Tibial nerve (tissue), 4 donors: ENCODE data around the gene TMEM214. TPM values are rescaled to one million over a fixed set of nuclear protein-coding genes. Genes with fewer than 3 reads are reported as not detected.

Experiments
- DNase-seq, 2 donors: peaks; one replicate each; pipeline ENCODE4 v3.0.0-alpha.2; 2019; ENCODE audit warnings: low spot score in 2 of 2
- H3K27ac ChIP-seq, 4 donors: fragments of 200-600 bp; sonication (generic) in 3 of 4; one replicate each; pipeline ENCODE4 v1.5.1; 2017 to 2019; ENCODE audit warnings: mild to moderate bottlenecking in 1 of 4
- H3K27me3 ChIP-seq, 2 donors: fragments of 200-600 bp; sonication (generic) in 1 of 2; one replicate each; pipeline versions ENCODE4 v1.5.1 to v1.6.0; 2017 to 2019
- H3K36me3 ChIP-seq, 3 donors: fragments of 200-600 bp; sonication (generic); one replicate each; pipeline ENCODE4 v1.5.1; 2018 to 2019
- H3K4me1 ChIP-seq, 4 donors: fragments of 200-600 bp; sonication (generic) in 3 of 4; one replicate each; pipeline ENCODE4 v1.5.1; 2017 to 2019
- H3K4me3 ChIP-seq, 4 donors: fragments of 200-600 bp; sonication (generic) in 3 of 4; one replicate each; pipeline ENCODE4 v1.5.1; 2017 to 2019; ENCODE audit warnings: mild to moderate bottlenecking in 1 of 4, moderate library complexity in 1 of 4
- H3K9me3 ChIP-seq, 4 donors: fragments of 200-600 bp; sonication (generic) in 3 of 4; one replicate each; pipeline ENCODE4 v1.5.1; 2017 to 2019
- CTCF ChIP-seq, 5 experiments: fragments of 200-600 bp in 3 of 5; fragments of 450-650 bp in 2 of 5; sonication (generic) in 3 of 5; IDR thresholded peaks; one replicate each; pipeline ENCODE4 v1.5.1; 2016 to 2019; ENCODE audit warnings: antibody characterized with exemption in 5 of 5, mild to moderate bottlenecking in 3 of 5, moderate library complexity in 2 of 5
- EP300 ChIP-seq, 2 donors: sonication (generic); formaldehyde crosslinking; IDR thresholded peaks; one replicate each; pipeline ENCODE4 v1.6.1; 2017; ENCODE audit warnings: antibody characterized with exemption in 2 of 2, mild to moderate bottlenecking in 1 of 2
- POLR2A ChIP-seq, 2 donors: fragments of 450-650 bp; IDR thresholded peaks; one replicate each; pipeline ENCODE4 v1.6.1; 2017; ENCODE audit warnings: antibody characterized with exemption in 2 of 2, mild to moderate bottlenecking in 2 of 2, moderate library complexity in 2 of 2
- WGBS, 2 donors: methylation state at CpG; one replicate each; pipeline ENCODE4 v1.1.5; 2018; 5-methylcytosine and 5-hydroxymethylcytosine counted together
- total RNA-seq, 4 donors: library from RNA; depleted of rRNA; stranded (reverse); fragments of >200 nt; gene quantifications; one replicate each; pipeline ENCODE4 v1.1.0, GENCODE V29; 2016

Gene TMEM214
- total RNA-seq, 4 donors from 2014 or later, result 45.7 to 71.4 (median 53.4) TPM

- H3K9me3 ChIP-seq, result no peaks in the 10 kb centered on the region
- peaks cover 0 to 36% (median 25%) of the 10 kb centered on the region in 4 donors for H3K4me1 ChIP-seq
- no peak for DNase-seq
- H3K4me3 ChIP-seq, result no peak overlapping the region
- WGBS, 2 donors, result 87 to 90% methylated on average over 7 of the region's 7 CpGs
- H3K27ac ChIP-seq, result no peak overlapping the region
- TF ChIP-seq EP300 (IDR thresholded peaks at IDR 0.05) (no peak), CTCF (IDR thresholded peaks at IDR 0.05) (no peak), POLR2A (IDR thresholded peaks at IDR 0.05) (no peak)
- peaks cover 0 to 65% (median 0%) of the 10 kb centered on the region in 3 donors for H3K36me3 ChIP-seq
- H3K27me3 ChIP-seq, result no peaks in the 10 kb centered on the region
These were observed 9.0 kb upstream of the TMEM214 start for GRCh38 chr2:27023740-27024139.

GRCh38 chr2:27024188-27024587 is 8.6 kb upstream of the TMEM214 start:
- H3K27me3 ChIP-seq, result no peaks in the 10 kb centered on the region
- no peak overlapping the region for H3K4me3 ChIP-seq
- peaks cover 0 to 69% (median 0%) of the 10 kb centered on the region in 3 donors for H3K36me3 ChIP-seq
- TF ChIP-seq POLR2A (IDR thresholded peaks at IDR 0.05) (no peak), EP300 (IDR thresholded peaks at IDR 0.05) (no peak), CTCF (IDR thresholded peaks at IDR 0.05) (no peak)
- H3K4me1 ChIP-seq, result peaks cover 0 to 31% (median 23%) of the 10 kb centered on the region in 4 donors
- DNase-seq, result no peak
- H3K27ac ChIP-seq, result no peak overlapping the region
- 66 to 72% methylated on average over 18 of the region's 18 CpGs for WGBS, 2 donors
- no peaks in the 10 kb centered on the region for H3K9me3 ChIP-seq

GRCh38 chr2:27024812-27025211 is 8.0 kb upstream of the TMEM214 start:
- no peak for DNase-seq
- TF ChIP-seq POLR2A (IDR thresholded peaks at IDR 0.05), result no peak
- no peak for TF ChIP-seq EP300 (IDR thresholded peaks at IDR 0.05)
- TF ChIP-seq CTCF (IDR thresholded peaks at IDR 0.05), result no peak
- Histone ChIP-seq H3K4me3 (no peak overlapping the region), H3K27ac (no peak overlapping the region), H3K36me3 (peaks cover 0 to 74% (median 0%) of the 10 kb centered on the region in 3 donors), H3K27me3 (no peaks in the 10 kb centered on the region), H3K9me3 (no peaks in the 10 kb centered on the region), H3K4me1 (peaks cover 0 to 25% (median 19%) of the 10 kb centered on the region in 4 donors)
- 82 to 90% methylated on average over 12 of the region's 12 CpGs for WGBS, 2 donors

GRCh38 chr2:27025281-27025800 is 7.4 kb upstream of the TMEM214 start:
- no peak overlapping the region for H3K27ac ChIP-seq
- H3K4me1 ChIP-seq, result peaks cover 0 to 20% (median 15%) of the 10 kb centered on the region in 4 donors
- peaks cover 0 to 74% (median 0%) of the 10 kb centered on the region in 3 donors for H3K36me3 ChIP-seq
- 90 to 91% methylated on average over 13 of the region's 13 CpGs for WGBS, 2 donors
- TF ChIP-seq POLR2A (IDR thresholded peaks at IDR 0.05) (no peak), CTCF (IDR thresholded peaks at IDR 0.05) (no peak), EP300 (IDR thresholded peaks at IDR 0.05) (no peak)
- no peaks in the 10 kb centered on the region for H3K9me3 ChIP-seq
- no peaks in the 10 kb centered on the region for H3K27me3 ChIP-seq
- DNase-seq, result no peak
- H3K4me3 ChIP-seq, result no peak overlapping the region

GRCh38 chr2:27025861-27026851 is 6.6 kb upstream of the TMEM214 start:
- WGBS, 2 donors, result 89 to 91% methylated on average over 24 of the region's 24 CpGs
- H3K4me1 ChIP-seq, result peaks cover 0 to 19% (median 7%) of the 10 kb centered on the region in 4 donors
- TF ChIP-seq EP300 (IDR thresholded peaks at IDR 0.05) (no peak), POLR2A (IDR thresholded peaks at IDR 0.05) (no peak), CTCF (IDR thresholded peaks at IDR 0.05) (no peak)
- no peak for DNase-seq
- no peak overlapping the region for H3K4me3 ChIP-seq
- H3K27me3 ChIP-seq, result no peaks in the 10 kb centered on the region
- no peaks in the 10 kb centered on the region for H3K9me3 ChIP-seq
- no peak overlapping the region for H3K27ac ChIP-seq
- H3K36me3 ChIP-seq, result peaks cover 0 to 74% (median 0%) of the 10 kb centered on the region in 3 donors
